K562 (cell line): ENCODE results near the gene PBX1. TPM values are rescaled to one million over a fixed set of nuclear protein-coding genes. Genes with fewer than 3 reads are reported as not detected.
A peak's percentile ranks its signal among the peaks of the same experiment; 100 is the strongest.

Experiments used
- ARID1B ChIP-seq: fragments of 450-650 bp; IDR thresholded peaks from 2 replicates; pipeline ENCODE4 v1.6.1; 2016; ENCODE audit warnings: antibody characterized with exemption, mild to moderate bottlenecking, inconsistent platforms
- CCNT2 ChIP-seq: IDR thresholded peaks from 2 replicates; pipeline ENCODE4 v1.6.1; 2011; ENCODE audit warnings: borderline replicate concordance, low read depth, mild to moderate bottlenecking, moderate library complexity, mixed read lengths, low read length; ENCODE audit not compliant: insufficient read length; ENCODE audit errors: extremely low read depth
- MEF2A ChIP-seq: IDR thresholded peaks from 2 replicates; pipeline ENCODE4 v1.6.1; 2011; ENCODE audit warnings: low read depth, mild to moderate bottlenecking, low read length, moderate library complexity; ENCODE audit not compliant: control insufficient read depth
- NFXL1 ChIP-seq: fragments of 450-650 bp; formaldehyde crosslinking; IDR thresholded peaks from 2 replicates; pipeline ENCODE4 v1.4.0; 2021; ENCODE audit warnings: mild to moderate bottlenecking
- SREBF1 ChIP-seq: fragments of 150-350 bp; IDR thresholded peaks from 2 replicates; pipeline ENCODE4 v1.6.1; 2014; ENCODE audit warnings: antibody characterized with exemption, low read depth, low read length, borderline replicate concordance
- TRIM24 ChIP-seq, 2 experiments: fragments of 450-650 bp; IDR thresholded peaks; 2 replicates each; pipeline ENCODE4 v1.6.1; 2016
- ZKSCAN1 ChIP-seq: fragments of 150-350 bp; IDR thresholded peaks from 2 replicates; pipeline ENCODE4 v1.6.1; 2016; ENCODE audit warnings: low read depth, low read length
- polyA plus RNA-seq, 8 experiments: library from polyadenylated mRNA; depleted of rRNA in 4 of 8; stranded (reverse) in 5 of 8; unstranded in 3 of 8; fragments of >200 nt; fragmentation: Nextera tagmentation in 2 of 8; fragmentation: Illumina TruSeq in 1 of 8; extraction: Ambion mirVana in 2 of 8; extraction: Trizol in 1 of 8; gene quantifications; 2 replicates each; pipeline versions ENCODE4 v1.2.1 to v1.2.3, GENCODE V29; 2011 to 2014; ENCODE audit warnings: inconsistent platforms in 1 of 8, missing spikeins in 1 of 8
- total RNA-seq, 7 experiments: library from RNA; depleted of rRNA in 6 of 7; stranded (reverse); fragments of >200 nt in 6 of 7; fragmentation: Illumina TruSeq in 2 of 7; extraction: Trizol in 2 of 7; gene quantifications; 2 replicates each; pipeline versions ENCODE4 v1.2.1 to v1.2.3, GENCODE V29; 2011 to 2021; ENCODE audit warnings: low replicate concordance in 1 of 7
- TF ChIP-seq, protein P1 (sequence below), 2 experiments: fragments of 450-650 bp; IDR thresholded peaks; 2 replicates each; pipeline ENCODE4 v1.6.1; 2016; ENCODE audit warnings: mild to moderate bottlenecking in 2 of 2, borderline replicate concordance in 1 of 2, low read depth in 1 of 2, moderate library complexity in 1 of 2
- TF ChIP-seq, protein P2 (sequence below): fragments of 450-650 bp; IDR thresholded peaks from 2 replicates; pipeline ENCODE4 v1.6.1; 2016; ENCODE audit warnings: borderline replicate concordance
- TF ChIP-seq, protein P3 (sequence below): fragments of 450-650 bp; IDR thresholded peaks from 2 replicates; pipeline ENCODE4 v1.6.1; 2016; ENCODE audit warnings: low read depth, mild to moderate bottlenecking, moderate library complexity

Gene PBX1
- total and polyA plus RNA-seq, 9 of the 15 experiments (the other 6 are each of a cell fraction or from before 2014, with no cell fraction given), result 0.03 to 0.62 (median 0.17) TPM

DNA sequence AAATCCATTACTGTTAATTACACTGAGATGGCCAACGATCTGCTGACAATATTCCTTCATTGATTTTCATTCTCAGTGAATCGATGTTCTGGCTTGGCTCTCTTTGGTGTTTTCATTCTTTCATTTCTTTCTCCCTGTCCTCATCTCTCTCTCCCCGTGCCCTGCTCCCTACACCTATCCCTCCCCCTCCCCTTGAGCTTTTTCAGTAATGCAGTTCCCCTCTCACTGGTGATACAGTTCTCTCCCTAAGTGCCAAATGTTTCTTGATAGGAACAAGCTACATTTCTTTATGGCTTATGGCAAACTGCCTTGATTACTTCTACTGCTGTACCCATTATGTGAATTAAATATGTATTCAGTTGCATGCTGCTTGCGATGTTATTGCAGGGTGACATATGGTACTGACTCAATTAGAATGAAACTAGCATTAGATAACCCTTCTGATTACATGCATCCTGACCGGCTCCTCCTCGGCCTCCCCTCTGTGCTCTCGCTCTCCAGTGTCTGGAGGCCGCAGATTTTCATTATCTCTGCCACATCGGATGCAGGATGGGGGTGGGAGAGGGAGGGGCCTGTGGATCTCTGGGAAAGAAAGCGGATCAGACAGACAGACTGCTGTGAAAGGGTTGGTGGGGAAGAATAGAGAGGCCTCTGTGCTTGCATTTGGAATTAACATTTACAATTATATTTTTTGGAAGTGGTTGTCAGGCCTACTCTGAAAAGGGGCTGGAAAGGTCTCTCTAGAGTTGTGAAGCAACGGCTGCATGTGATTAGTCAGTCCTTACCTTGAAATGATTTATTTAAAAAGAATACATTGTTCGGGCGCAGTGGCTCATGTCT lies 130.9 kb downstream of the PBX1 start (continued):
- peak; percentile 20; the same call in 1 of the 2 replicates for TF ChIP-seq ARID1B
- no peak for TF ChIP-seq SREBF1
- TF ChIP-seq, protein P1, sequence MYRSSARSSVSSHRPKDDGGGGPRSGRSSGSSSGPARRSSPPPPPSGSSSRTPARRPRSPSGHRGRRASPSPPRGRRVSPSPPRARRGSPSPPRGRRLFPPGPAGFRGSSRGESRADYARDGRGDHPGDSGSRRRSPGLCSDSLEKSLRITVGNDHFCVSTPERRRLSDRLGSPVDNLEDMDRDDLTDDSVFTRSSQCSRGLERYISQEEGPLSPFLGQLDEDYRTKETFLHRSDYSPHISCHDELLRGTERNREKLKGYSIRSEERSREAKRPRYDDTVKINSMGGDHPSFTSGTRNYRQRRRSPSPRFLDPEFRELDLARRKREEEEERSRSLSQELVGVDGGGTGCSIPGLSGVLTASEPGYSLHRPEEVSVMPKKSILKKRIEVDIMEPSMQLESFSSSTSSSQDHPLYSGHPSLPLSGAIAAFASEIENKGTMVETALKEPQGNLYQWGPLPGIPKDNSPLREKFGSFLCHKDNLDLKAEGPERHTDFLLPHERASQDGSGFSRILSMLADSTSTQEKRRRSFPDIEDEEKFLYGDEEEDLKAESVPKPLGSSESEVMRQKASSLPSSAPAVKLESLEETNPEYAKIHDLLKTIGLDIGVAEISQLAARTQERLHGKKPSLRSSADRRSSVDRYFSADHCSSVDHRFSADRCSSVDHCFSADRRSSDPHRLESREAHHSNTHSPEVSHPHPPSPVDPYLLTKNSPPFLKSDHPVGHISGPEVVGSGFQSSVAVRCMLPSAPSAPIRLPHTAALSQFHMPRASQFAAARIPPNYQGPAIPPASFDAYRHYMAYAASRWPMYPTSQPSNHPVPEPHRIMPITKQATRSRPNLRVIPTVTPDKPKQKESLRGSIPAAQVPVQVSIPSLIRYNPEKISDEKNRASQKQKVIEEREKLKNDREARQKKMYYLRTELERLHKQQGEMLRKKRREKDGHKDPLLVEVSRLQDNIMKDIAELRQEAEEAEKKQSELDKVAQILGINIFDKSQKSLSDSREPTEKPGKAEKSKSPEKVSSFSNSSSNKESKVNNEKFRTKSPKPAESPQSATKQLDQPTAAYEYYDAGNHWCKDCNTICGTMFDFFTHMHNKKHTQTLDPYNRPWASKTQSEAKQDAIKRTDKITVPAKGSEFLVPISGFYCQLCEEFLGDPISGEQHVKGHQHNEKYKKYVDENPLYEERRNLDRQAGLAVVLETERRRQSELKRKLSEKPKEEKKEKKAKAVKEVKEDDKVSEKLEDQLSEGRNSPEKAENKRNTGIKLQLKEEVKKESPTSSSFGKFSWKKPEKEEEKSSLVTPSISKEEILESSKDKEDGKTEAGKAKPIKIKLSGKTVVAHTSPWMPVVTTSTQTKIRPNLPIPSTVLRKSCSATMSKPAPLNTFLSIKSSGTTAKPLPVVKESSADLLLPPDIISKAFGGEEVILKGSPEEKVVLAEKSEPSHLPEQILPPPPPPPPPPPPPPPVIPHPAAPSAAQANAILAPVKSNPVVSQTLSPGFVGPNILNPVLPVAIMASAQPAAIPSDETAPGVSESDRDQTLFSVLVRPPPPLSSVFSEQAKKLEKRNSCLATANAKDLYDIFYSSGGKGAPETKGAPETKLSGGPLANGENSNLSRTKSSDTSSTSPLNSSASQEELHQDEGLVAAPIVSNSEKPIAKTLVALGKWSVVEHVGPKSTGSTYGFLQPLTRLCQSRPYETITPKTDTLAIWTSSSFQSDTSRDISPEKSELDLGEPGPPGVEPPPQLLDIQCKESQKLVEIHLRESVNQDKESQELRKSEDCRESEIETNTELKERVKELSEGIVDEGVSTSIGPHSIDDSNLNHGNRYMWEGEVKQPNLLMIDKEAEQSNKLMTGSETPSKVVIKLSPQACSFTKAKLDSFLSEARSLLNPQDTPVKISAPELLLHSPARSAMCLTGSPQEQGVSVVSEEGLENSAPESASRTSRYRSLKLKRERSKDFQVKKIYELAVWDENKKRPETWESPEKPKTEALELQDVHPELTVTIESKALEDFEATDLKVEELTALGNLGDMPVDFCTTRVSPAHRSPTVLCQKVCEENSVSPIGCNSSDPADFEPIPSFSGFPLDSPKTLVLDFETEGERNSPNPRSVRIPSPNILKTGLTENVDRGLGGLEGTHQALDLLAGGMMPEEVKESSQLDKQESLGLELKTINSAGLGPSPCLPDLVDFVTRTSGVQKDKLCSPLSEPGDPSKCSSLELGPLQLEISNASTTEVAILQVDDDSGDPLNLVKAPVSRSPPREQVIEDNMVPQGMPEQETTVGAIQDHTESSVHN (IDR thresholded peaks at IDR 0.05; ENCODE audit: borderline replicate concordance in 1 of 2, low read depth in 1 of 2), result no peak
- TF ChIP-seq, protein P2, sequence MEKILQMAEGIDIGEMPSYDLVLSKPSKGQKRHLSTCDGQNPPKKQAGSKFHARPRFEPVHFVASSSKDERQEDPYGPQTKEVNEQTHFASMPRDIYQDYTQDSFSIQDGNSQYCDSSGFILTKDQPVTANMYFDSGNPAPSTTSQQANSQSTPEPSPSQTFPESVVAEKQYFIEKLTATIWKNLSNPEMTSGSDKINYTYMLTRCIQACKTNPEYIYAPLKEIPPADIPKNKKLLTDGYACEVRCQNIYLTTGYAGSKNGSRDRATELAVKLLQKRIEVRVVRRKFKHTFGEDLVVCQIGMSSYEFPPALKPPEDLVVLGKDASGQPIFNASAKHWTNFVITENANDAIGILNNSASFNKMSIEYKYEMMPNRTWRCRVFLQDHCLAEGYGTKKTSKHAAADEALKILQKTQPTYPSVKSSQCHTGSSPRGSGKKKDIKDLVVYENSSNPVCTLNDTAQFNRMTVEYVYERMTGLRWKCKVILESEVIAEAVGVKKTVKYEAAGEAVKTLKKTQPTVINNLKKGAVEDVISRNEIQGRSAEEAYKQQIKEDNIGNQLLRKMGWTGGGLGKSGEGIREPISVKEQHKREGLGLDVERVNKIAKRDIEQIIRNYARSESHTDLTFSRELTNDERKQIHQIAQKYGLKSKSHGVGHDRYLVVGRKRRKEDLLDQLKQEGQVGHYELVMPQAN, result no peak
- no peak for TF ChIP-seq NFXL1 (CRISPR knock-in tag)
- TF ChIP-seq, protein P3, sequence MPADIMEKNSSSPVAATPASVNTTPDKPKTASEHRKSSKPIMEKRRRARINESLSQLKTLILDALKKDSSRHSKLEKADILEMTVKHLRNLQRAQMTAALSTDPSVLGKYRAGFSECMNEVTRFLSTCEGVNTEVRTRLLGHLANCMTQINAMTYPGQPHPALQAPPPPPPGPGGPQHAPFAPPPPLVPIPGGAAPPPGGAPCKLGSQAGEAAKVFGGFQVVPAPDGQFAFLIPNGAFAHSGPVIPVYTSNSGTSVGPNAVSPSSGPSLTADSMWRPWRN, result no peak
- TF ChIP-seq CCNT2, result no peak
- TF ChIP-seq ZKSCAN1, result no peak
- TF ChIP-seq MEF2A, result no peak
- no peak for TF ChIP-seq TRIM24 (IDR thresholded peaks at IDR 0.05)
